GM21619 (cell line): Measurements from ENCODE around the gene LRRC4B.

ENCODE experiments used
- ATAC-seq: cut with Tn5 transposase; IDR thresholded peaks from one replicate; pipeline ENCODE4 v1.9.1; 2021; ENCODE audit not compliant: unreplicated experiment

The LRRC4B gene

GRCh38 chr19:50509366-50509765 lies 58.9 kb downstream of the LRRC4B start:
- no peak for ATAC-seq

GRCh38 chr19:50508843-50509190 lies 59.4 kb downstream of the LRRC4B start:
- no peak for ATAC-seq

GRCh38 chr19:50507376-50507775 lies 60.9 kb downstream of the LRRC4B start:
- no peak for ATAC-seq

DNA sequence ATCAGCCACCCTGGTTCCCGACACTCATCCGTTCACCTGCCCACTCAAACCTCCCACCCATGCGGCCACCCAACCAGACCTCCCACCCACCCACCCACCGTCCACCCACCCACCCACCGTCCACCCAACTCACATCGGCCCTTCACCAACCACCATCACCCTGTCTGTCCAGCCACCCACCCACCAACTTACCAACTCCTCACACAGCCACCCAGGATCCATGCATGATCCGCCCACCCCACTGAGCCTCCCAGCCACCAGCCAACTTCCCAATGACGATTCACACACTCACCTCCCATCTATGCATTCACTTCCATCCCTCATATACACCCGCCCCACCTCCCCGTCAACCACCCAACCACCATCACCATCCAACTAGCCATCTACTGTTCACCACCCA lies 61.5 kb downstream of the LRRC4B start:
- no peak for ATAC-seq

DNA sequence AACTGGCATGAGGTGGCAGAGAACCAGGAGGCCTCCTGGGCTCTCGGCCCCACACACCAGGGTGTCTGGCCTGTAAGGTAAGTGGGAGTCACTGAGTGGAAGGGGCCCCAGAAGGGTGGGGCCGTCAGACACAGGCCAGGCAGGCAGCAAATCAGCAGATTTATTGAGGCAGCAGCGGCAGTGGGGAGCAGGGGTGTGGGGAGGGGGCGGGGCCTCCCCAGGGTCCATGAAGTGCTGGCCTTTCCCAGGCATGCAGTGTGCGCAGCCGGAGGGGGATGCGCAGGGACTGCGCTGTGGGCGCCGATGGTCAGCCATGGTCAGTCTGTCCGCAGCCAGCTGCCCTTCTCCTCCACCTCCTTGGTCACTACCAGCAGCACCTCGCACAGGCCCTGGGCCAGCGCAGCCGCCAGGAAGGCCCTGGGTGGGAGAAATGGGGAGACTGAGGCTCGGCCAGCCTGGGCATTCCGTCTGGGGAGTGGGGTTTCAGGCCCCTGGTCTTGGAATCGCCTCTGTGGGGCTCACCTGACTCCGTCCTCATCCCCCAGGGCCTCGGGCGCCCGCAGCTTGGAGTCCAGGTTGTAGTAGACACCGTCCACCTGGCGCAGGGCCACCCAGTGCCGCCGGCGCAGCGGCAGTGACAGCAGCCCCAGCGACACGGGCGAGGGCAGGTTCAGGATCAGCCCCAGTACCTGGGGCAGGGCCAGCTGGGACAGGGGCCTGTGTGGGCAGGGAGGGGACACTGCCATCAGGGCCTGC lies 62.2 kb downstream of the LRRC4B start:
- ATAC-seq = no peak

GRCh38 chr19:50501568-50502475 lies 66.4 kb downstream of the LRRC4B start:
- no peak for ATAC-seq

GRCh38 chr19:50501186-50501567 lies 67.1 kb downstream of the LRRC4B start:
- ATAC-seq = no peak

DNA sequence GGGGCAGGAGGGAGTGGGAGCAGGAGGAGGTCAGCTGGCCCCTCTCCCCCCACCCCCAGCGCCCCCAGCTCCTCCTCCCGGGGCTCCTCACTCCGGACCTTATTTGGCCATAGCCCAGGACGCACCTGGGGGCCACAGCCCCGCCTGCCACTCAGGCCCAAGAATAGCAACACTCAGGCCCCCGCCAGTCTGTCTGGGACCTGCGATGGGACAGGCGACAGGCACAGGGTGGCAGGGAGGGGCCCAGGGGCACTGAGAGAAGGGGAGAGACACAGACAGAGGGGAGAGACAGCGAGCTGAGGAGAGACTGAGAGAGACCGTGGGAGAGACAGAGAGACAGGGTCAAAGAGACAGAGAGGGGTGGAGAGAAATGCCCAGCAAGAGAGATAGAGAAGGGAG lies 67.5 kb downstream of the LRRC4B start:
- ATAC-seq = no peak

DNA sequence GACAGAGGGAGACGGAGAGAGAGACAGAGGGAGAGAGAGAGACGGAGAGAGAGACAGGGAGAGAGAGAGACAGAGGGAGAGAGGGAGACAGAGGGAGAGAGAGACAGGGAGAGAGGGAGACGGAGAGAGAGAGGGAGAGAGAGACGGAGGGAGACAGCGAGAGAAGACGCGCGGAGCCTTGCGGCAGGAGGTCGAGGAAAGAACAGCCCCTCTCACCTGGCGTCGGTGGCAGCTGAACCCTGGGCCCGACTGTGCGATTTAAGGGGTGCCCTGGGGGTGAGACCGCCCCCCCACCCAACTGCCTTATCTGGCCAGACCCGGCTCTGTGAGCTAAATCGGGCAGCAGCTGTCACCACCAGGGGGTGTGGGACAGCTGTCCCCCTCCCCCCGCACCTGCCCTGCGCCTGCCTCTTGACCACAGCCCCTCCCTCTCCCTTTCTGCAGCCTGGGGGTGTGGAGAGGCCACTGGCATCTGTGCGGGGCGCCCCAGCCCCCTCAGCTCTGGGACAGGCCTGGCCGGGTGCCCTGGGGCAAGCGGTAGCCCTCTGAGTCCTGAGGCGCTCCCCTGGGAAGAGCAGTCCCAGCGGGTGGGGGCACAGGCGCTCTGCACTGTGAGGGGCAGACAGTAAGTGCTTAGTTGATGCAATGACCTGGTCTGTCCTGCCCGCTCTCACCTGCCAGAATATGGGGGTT lies 68.0 kb downstream of the LRRC4B start:
- ATAC-seq = no peak

DNA sequence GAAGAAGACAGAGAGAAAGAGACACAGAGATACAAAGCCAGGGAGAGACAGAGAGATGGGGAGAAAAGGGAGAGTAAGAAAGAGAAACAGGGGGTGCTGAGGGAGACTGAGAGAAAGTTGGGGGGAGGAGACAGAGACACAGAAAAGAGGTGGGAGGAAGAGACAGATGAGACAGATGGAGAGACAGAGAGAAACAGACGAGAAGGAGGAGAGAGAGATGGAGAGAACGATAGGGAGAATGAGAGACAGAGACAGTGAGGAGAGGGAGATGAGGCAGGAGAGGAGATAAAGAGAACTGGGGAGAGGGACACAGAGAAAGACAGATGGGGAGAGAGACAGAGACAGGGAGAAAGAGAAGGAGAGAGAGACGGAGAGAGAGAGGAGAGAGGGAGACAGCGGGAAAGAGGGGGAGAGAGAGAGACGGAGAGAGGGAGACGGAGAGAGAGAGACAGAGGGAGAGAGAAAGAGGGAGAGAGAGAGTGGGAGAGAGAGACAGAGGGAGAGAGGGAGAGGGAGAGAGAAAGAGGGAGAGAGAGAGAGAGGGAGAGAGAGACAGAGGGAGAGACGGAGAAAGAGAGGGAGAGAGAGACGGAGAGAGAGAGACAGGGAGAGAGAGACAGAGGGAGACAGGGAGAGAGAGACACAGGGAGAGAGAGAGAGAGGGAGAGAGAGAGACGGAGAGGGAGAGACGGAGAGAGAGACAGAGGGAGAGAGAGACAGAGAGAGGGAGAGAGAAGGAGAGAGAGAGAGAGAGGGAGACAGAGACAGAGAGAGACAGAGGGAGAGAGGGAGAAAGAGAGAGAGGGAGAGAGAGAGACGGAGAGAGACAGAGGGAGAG lies 69.8 kb downstream of the LRRC4B start:
- no peak for ATAC-seq

DNA sequence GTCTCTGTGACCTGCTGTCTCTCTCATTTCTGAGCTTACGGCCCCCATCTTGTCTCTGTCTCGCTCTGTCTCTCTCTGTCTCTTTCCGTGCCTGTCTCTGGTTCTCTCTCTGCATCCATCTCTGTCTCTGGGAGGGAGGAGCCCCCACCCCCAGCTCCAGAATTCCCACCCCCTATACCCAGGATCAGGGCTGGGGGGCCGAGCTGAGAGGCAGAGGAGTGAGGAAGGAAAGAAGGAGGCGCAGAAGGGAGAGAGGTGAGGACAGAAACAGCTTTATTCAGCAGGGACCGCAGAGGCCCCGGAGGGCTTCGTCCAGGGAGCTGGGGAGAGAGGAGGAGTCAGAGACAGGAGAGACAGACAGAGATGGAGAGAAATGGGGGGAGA lies 71.2 kb downstream of the LRRC4B start:
- ATAC-seq = no peak

DNA sequence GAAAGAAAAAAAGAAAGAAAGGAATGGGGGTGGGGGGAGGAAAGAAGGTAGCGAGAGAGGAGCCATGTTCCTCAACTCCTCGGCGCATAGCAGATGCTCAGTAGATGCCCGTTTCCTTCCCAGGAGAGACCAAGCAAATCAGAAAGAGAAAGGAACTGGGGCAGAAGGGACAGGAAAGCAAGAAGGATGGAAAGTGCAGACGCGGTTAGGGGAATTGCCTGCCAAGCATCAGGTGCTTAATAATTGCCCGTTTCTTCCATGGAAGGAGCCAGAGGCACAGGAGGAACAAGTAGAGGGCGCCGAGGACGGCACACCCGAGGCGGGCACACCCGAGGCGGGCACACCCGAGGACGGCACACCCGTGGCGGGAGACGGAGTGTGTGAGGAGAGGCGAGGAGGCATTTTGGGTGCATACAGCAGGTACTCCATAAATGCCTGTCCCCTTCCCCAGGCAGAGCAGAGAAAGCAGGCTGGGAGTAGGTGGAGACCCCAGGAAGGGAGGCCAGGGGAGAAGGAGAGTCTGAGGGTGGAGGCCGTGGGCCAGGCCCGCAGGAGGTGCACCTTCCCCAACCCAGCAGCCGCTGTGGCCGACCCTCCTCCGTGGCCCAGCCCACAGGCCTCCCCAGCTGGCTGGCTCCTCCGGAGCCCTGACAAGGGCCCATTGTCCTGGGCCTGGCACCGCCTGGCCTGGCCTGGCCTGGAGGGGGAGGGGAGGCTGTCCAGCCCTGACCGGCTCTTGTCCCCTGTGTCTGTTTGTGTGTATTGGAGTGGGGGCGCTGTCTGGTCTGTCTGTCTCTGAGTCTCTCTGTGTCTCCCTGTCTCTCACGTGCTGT lies 71.8 kb downstream of the LRRC4B start:
- ATAC-seq = no peak

DNA sequence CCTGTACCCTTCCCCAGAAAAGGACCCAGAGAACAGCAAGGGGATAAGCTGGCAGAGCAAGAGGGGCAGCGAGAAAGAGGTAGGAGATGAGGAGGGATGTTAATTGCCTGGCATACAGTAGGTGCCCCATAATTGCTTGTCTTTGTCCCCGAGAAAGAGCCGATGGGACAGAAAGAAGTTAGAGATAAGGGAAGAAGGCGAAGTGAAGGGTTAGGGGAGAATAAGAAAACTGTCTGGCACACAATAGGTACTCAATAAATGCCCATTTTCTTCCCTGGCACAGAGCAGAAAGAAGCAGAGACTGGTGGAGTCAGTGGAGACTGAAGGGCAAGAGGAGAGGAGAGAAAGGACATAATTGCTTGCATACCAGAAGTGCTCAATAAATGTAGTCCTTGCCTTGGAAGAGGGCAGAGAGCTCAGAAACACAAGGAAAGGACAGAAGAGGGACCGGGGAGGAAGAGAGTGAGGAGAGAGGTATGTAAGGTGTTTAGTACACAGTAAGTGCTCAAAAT lies 73.2 kb downstream of the LRRC4B start:
- ATAC-seq = no peak

GRCh38 chr19:50494186-50495019 lies 73.8 kb downstream of the LRRC4B start:
- no peak for ATAC-seq

- ATAC-seq = no peak
Measured at GRCh38 chr19:50493171-50493570, 75.1 kb downstream of the LRRC4B start.

DNA sequence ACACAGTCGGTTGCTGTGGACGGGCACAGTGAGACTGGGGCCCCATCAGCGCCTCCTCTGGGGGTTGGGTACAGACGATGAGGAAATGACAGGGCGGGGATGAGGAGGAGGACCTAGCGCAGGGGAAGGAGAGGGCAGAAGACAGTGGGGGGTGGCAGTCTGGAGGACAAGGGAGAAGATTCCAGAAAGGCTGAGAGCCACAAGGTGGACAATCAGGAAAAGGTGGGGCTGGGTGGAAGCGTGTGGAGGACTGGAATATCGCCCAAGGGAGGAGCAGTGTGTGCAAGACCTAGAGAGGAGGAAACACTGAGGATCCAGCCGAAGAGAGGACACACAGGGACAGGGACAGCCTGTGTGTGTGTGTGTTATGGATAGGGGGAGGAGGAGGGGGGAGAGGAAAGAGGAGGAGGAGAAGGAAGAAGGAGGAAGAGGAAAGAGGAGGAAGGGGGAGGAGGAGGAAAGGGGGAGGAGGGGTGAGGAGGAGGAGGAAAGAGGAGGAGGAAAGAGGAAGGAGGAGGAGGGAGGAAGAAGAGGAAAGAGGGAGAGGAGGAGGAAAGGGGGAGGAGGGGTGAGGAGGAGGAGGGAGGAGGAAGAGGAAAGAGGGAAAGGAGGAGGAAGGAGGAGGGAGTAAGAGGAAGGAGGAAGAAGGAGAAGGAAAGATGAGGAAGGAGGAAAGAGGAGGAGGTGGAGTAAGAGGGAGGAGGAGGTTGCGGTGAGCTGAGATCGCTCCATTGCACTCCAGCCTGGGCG lies 75.8 kb downstream of the LRRC4B start:
- ATAC-seq = no peak

GRCh38 chr19:50490991-50491472 lies 77.2 kb downstream of the LRRC4B start:
- no peak for ATAC-seq

GRCh38 chr19:50490411-50490811 lies 77.8 kb downstream of the LRRC4B start:
- ATAC-seq = no peak
